ENCODE results near the gene CDC14C.
A peak's percentile ranks its signal among the peaks of the same experiment; 100 is the strongest.
"Not testable (repeated sequence)": the region's sequence is repeated elsewhere in the genome, so short reads cannot be mapped to it uniquely, and the experiment has no call there.

The CDC14C gene

DNA sequence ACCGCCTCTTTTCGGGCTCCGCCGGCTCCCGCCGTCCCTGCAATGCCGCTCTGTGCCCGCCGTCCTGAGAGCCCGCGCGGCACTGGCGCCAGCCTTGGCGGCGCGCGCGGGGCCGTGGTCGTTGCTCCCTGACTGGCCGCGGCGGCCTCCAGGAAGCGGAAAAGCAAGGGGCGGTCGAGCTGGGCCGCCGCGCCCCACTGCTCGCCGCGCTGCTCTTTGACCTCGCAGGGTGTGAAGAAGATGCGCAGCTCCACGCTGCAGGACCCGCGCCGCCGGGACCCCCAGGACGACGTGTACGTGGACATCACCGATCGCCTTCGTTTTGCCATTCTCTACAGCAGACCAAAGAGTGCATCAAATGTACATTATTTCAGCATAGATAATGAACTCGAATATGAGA is at the start of gene CDC14C:
Gene CDC14C, plus strand, starts transcription at position 115 of the 400 bp plus-strand sequence. Its CDS starts 126 bp downstream, at position 241.
- DNase-seq: no peak

DNA sequence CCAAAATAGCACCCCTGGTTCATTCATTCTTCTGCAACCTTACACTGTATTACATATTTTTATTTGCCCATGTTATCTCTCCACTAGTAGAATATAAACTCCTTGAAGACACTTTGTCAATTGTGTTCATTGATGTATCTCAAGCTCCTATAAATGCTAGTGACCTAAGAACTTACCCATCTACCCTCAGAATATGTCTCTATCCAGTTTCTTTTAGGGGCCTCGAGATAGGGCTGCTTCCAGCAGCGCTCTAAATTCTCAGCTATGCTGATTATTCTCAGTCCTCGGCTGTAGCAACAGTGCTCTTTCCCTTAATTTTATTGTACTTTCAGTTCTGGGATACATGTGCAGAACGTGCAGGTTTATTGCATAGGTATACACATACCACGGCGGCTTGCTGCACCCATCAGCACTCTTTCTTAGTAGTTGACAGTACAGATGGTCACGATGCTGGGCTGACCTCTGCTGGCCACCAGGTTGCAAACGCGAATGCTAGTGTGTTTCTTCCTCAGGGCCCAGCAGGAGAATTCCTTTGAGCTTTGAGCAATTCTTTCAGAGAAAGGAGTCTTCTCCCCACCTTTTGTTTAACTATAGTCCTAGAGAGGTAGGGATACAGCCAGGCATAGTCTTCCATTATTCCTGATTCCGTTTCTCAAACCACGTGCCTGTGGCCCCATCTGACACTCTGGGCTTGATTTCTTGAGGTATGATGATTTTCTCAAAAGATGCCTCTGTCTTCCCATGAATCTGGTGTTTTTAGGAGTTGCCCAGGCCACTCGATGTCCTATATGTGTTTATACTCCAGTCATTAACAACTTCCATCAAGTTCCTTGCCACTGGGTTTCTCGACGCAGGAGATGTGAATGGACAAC is 49.1 kb upstream of the CDC14C start:
- peak; percentile 13 for DNase-seq

GRCh38 chr7:48876087-48876486 is 48.3 kb upstream of the CDC14C start:
- no peak for DNase-seq

DNA sequence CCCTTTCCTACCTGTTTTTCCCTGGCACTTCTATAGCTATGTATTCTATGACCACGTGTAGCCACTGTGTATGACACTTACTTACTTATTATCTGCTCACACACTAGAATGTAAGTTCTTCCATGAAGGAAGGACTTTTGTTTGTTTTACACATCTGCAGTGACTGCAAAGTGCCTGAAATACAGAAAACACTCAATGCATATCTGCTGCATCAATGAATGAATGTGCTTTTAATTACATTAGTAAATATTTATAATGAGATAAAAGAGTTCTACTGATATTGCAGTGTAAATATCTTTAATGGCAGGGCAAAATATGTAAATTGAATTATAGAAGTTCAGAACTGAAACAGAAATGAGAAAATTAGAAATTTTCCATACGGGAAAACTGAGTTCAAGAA is 43.5 kb upstream of the CDC14C start:
- no peak for DNase-seq

DNA sequence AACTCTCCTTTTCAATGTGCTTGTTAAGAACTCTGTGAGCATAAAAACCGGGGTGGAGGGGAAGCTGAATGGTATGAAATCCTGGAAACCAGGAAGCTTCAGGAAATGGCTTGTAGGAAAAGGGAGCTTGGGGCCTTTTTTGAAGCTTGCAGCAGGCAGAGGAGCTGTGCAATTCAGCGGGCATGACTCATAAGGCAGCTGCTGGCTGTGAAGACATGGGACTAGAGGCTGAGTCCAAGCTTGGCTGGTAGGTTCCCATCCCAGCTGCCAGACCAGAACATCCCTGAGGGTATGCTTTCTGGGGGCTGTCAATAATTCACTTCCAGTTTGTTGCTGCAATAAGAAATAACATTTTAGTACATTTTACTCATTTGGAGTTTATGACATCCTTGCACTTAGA is 36.8 kb upstream of the CDC14C start:
- no peak for DNase-seq

DNA sequence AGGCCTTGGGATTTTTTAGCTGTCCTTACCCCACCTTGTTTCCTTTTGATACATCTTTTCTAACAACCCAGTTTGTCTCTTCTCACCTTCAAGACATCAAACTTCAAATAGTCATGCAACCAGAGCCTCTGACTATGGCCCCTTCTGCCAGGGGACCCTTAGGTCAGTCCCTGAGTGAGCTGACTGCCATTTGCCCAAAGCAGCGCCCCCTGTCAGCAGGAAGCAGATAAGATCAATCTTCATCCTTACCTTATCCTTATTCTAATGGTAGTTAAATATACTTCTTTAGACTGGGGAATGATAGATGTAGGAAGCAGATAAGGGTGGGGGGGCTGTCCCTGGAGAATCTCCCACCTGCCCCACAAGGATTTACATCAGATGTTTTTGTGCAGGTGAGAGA is 29.8 kb upstream of the CDC14C start:
- DNase-seq: no peak

- no peak for DNase-seq
Observed at GRCh38 chr7:48899932-48900331, 24.4 kb upstream of the CDC14C start.

GRCh38 chr7:48901966-48902365 is 22.4 kb upstream of the CDC14C start:
- DNase-seq: no peak

DNA sequence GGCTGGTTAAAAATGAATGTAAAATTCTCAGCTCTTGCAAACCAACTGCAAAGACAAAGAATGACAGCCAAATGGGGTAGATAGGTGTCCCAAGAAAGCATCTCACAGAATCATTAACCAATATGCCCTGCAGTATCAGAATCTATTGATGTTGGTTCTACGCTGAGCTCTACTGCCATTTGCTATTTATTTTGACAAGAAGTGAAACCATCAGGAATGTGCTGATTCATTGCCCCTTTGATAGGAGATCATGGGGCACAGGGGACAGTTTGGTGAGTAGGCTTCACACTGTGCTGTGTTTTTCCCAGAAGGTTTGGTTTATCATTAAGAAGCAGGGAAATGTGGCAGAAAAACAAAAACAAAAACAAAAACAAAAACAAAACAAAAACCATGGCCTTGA is 19.4 kb upstream of the CDC14C start:
- DNase-seq: no peak

DNA sequence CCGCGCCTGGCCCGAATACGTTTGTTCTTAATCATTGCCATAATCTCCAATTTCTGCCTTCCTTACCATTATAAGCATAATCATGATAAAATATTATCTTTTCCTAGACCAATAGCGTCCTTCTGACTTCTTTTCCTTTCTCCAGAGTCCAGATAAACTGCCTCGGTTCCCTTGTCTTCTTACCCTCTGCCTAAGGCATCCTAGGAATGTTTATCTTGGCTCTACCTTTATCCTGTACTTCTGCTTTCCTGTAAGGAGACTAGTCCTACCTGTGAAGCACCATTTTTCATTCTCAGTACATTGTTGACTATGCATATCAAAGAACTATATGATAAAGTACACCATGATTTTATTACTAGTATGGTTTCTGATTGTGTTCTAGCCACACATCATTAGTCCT is 18.7 kb upstream of the CDC14C start:
- not testable (repeated sequence) for DNase-seq

DNA sequence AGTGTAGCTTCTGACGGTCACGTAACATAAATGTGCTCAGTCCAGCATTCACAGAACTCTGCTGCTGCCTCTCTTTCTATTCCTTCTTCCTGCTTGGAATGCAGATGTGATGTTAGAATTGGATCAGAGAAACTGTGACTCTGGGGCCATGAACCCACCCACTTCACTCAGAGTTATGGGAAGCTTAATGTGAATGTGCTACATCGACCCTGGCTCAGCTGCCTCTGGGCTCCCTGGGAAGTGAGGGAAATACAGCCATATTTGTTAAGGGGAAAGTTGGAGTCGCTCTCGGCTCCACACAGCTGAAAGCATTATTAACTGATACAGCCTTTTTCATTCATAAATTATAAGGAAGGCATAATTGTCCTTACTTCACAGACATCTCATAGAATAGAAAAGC is 14.5 kb upstream of the CDC14C start:
- DNase-seq: not testable (repeated sequence)

- no peak for DNase-seq
Observed at GRCh38 chr7:48931481-48931880, 7.1 kb downstream of the CDC14C start.

DNA sequence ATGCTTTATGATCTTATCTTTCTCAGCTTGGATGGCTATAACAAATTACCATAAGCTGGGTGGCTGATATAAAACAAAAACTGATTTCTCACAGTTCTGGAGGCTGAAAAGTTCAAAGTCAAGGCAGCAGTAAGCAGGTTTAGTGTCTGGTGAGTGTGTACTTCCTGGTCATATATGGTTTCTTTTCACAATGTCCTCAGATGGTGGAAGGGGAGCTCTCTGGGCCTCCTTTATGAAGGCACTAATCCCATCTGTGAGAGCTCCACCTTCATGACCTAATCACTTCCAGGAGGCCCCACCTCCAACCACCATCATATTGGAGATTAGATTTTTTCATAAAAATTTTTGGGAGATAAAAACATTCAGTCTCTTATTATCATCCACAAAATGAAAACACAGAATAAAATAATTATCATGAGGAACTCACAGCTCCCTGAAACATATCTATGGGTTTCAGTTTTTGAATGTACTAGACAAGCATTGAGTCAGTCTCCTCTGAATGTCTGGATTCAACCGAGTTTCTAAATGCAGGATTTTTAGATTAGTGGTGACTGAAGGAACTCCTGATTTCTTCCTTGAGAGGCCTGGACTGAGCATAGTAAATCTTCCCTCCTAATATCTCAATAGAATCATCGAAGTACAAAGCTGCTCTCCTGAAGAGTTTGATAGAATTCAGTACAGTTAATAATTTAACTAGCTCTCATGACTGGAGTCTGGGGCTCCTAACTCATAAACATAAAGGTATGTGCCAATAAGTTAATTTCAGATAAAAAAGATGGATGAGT is 8.0 kb downstream of the CDC14C start:
- no peak for DNase-seq

DNA sequence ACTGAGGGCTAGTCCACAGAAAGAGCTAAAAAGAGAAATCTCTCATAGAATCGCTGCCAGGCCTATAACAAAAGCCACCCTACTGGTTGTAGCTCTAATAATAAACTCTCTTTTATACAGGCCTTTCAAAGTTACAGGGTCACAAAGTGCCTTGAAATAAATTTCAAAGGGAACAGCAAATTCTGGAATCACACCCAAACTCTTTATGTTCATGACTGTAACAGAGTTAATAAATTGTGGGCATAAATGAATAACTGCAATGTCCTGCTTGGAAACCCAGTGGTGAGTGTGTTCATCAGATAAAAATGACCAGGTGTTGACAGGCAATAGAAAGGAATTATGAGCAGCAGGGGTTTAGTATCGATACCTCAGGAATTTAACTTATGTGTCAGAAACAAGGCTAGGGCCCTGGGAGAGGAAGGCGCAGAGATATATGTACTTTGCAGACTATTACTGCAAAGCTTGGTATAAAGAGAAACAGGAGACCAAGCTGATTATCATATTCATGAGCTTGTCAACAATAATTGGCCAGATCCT is 9.3 kb downstream of the CDC14C start:
- DNase-seq: no peak

DNA sequence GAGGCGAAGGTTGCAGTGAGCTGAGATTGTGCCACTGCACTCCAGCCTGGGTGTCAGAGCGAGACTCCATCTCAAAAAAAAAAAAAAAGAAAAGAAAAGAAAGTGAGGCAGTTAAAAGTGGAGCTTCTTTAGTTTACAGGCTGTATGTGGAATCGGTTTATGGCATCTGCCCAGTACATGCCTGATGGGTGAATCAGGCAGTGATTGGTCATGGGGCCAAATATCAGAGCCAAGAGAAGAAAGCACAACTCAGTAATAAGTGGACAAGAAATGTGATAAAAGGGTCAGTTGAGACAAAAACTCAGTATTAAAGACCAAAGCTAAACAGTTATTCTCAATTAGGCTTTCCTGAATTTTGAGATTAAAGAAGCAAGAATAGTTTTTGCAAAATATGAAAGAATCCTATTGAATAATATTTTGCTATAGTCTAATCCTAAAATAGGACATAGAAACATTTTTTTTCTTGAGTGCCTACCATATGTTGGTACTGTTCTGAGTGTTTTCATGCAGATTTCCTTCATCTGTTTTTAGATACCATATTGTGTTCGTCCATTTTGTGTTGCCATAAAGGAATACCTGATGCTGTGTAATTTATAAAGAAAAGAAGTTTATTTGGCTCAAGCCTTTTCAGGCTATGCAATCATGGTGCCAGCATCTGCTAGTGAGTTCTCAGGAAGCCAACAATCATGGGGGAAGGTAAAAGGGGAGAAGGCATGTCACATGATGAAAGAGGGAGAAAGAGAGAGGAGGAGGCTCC is 14.4 kb downstream of the CDC14C start:
- DNase-seq: no peak

GRCh38 chr7:48943279-48943990 is 19.1 kb downstream of the CDC14C start:
- DNase-seq: no peak

DNA sequence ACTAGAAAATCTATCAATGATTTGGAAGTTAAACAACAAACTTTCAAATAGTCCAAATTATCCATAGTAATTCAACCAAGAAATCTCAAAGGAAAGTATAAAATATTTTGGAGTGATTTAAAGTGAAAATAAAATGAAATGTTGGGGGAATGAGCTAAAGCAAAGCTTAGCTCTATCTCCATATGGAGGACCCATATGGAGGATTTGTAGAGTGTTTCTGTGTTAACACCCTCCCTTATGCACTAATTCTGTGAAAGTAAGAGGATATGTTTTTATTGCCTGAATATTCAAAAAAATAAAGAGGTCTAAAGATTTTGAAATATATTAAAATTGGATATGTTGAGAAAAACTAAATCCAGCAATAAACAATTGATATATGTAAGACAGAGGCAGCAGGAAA is 31.6 kb downstream of the CDC14C start:
- DNase-seq: no peak

GRCh38 chr7:48959676-48960075 is 35.3 kb downstream of the CDC14C start:
- DNase-seq: peak; percentile 34

GRCh38 chr7:48962821-48963505 is 38.6 kb downstream of the CDC14C start:
- DNase-seq: no peak

DNA sequence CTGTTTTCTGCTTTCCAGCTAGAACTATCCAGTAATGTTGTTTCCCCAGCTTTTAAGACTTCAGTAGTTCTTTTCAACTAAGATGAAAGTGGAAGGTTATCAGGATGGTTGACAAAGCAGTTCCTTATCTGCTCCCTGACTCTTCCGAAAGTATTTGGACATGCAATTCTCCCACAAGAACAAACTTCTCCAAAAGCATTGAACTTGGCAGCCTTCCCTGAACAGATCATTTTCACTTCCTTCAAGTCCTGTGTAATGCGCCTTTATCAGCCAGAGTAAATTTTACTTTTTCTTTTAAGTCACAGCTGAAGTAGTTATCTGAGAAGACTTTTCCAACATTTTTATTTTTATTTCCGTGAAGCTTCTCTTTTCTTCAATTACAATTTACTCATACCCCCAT is 39.7 kb downstream of the CDC14C start:
- DNase-seq: no peak

DNA sequence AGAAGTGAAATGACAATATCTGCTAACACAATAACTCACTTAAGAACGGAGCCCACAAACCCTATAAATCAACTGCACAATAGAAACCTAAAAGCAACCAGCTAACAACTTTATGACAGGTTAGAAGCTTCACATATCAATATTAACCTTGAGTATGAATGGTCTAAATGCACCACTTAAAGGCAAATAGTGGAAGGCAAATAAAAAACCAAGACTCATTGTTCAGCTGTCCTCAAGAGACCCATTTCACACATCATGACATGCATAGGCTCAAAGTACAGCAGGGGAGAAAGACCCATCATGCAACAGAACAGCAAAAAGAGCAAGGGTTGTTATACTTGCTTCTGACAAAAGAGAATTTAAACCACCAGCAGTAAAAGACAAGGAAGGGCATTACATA is 46.8 kb downstream of the CDC14C start:
- DNase-seq: no peak

DNA sequence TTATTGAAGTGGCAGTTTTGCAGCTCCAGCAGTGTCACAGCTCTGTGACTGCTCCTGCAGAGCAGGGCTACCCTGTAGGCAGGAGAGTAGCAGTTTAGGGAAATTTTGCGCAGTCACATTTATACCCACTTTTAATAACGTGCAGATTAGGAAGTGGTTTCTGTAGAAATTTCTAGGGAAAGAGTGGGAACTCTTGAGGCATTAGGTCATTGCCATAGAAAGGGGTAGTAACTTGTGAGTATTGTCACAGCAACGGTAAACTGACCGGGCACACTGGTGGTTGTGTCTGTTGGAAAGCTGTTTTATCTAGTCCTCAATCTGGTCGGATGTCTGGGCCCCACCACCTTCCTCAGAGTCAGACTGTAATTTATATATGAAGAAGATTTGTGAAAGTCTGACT is 51.9 kb downstream of the CDC14C start:
- DNase-seq: no peak

Measured in NCI-H1048 (cell line).